Measurements from ENCODE around the gene PTCRA.

Gene PTCRA

DNA sequence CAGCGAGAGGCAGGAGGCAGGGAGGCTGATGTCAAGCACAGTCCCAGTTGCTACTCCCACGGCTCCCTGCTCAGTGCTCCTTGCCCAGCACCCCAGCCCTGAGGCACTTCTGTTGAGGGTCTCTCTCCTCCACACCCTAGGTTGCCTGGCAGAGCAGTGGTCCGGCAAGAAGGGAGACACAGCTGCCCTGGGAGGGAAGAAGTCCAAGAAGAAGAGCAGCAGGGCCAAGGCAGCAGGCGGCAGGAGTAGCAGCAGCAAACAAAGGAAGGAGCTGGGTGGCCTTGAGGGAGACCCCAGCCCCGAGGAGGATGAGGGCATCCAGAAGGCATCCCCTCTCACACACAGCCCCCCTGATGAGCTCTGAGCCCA lies 22.6 kb downstream of the PTCRA start (continued):
- TF ChIP-seq, protein P1, sequence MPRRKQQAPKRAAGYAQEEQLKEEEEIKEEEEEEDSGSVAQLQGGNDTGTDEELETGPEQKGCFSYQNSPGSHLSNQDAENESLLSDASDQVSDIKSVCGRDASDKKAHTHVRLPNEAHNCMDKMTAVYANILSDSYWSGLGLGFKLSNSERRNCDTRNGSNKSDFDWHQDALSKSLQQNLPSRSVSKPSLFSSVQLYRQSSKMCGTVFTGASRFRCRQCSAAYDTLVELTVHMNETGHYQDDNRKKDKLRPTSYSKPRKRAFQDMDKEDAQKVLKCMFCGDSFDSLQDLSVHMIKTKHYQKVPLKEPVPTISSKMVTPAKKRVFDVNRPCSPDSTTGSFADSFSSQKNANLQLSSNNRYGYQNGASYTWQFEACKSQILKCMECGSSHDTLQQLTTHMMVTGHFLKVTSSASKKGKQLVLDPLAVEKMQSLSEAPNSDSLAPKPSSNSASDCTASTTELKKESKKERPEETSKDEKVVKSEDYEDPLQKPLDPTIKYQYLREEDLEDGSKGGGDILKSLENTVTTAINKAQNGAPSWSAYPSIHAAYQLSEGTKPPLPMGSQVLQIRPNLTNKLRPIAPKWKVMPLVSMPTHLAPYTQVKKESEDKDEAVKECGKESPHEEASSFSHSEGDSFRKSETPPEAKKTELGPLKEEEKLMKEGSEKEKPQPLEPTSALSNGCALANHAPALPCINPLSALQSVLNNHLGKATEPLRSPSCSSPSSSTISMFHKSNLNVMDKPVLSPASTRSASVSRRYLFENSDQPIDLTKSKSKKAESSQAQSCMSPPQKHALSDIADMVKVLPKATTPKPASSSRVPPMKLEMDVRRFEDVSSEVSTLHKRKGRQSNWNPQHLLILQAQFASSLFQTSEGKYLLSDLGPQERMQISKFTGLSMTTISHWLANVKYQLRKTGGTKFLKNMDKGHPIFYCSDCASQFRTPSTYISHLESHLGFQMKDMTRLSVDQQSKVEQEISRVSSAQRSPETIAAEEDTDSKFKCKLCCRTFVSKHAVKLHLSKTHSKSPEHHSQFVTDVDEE (CRISPR knock-in tag; IDR thresholded peaks at IDR 0.05) = no peak
- TF ChIP-seq ZFP3 (CRISPR knock-in tag; IDR thresholded peaks at IDR 0.05) (no peak), ISL1 (CRISPR knock-in tag; IDR thresholded peaks at IDR 0.05) (no peak)

DNA sequence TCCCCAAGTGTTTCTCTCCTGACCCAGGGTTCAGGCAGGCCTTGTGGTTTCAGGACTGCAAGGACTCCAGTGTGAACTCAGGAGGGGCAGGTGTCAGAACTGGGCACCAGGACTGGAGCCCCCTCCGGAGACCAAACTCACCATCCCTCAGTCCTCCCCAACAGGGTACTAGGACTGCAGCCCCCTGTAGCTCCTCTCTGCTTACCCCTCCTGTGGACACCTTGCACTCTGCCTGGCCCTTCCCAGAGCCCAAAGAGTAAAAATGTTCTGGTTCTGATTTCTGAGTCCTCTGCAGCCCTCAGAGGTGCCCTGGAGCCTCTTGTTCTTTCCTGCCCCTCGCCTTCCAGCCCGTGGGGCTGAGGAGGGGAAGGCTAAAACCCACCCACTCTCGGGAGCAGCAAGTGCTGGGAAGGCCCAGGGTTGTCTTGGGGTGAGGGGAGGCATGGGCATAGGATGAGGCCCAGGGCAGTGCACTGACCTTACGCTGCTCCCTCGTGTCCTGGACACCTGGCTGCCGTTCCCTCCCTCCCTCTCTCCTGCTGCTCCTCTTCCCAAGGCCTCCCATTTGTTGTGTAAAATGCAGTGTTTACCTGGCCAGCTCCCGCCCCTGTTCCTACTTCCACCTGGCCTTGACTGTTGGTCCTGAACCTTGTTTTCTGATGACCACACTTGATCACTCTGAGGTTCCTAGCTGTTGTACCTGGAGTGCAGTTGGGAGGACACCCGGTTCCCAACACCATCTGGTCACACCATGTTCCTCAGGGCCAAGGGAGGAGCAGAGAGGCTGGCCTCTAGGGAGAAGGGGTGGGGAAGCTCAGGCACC lies 23.3 kb downstream of the PTCRA start:
- TF ChIP-seq ARNTL (CRISPR knock-in tag; IDR thresholded peaks at IDR 0.05; ENCODE audit: borderline replicate concordance, low read depth) (no peak), ZC3H10 (CRISPR knock-in tag; IDR thresholded peaks at IDR 0.05) (no peak), TOX (CRISPR knock-in tag; IDR thresholded peaks at IDR 0.05; ENCODE audit: borderline replicate concordance) (no peak), ISL1 (CRISPR knock-in tag; IDR thresholded peaks at IDR 0.05) (no peak), ZNF565 (CRISPR knock-in tag; conservative IDR thresholded peaks at IDR 0.05; ENCODE audit: low read depth) (no peak), ZFP30 (CRISPR knock-in tag; IDR thresholded peaks at IDR 0.05) (no peak), RARB (CRISPR knock-in tag; IDR thresholded peaks at IDR 0.05) (no peak), SNAI2 (CRISPR knock-in tag; IDR thresholded peaks at IDR 0.05) (no peak)
- TF ChIP-seq, protein P2, sequence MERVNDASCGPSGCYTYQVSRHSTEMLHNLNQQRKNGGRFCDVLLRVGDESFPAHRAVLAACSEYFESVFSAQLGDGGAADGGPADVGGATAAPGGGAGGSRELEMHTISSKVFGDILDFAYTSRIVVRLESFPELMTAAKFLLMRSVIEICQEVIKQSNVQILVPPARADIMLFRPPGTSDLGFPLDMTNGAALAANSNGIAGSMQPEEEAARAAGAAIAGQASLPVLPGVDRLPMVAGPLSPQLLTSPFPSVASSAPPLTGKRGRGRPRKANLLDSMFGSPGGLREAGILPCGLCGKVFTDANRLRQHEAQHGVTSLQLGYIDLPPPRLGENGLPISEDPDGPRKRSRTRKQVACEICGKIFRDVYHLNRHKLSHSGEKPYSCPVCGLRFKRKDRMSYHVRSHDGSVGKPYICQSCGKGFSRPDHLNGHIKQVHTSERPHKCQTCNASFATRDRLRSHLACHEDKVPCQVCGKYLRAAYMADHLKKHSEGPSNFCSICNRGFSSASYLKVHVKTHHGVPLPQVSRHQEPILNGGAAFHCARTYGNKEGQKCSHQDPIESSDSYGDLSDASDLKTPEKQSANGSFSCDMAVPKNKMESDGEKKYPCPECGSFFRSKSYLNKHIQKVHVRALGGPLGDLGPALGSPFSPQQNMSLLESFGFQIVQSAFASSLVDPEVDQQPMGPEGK (CRISPR knock-in tag; IDR thresholded peaks at IDR 0.05; ENCODE audit: borderline replicate concordance) = no peak
- TF ChIP-seq, protein P1 (CRISPR knock-in tag; IDR thresholded peaks at IDR 0.05) = no peak
- no peak; the same call in 2 of the 3 replicates for ATAC-seq

DNA sequence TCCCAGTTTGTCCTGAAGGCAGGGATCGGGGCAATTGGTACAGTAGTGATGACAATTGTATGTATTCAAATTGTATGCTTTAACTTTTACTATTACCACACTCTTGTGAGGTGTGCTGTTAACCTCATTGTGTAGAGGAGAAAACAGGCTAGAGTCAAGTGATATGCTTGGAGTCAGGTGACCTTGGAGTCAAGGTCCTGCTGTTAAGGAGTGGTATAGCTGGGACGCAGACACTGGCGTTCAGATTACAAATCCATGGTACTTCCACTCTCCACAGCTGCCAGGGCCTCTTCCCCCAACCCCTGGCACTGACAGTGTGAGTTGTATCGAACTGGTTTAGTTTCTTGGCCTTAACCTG lies 23.9 kb downstream of the PTCRA start:
- TF ChIP-seq, protein P1 (CRISPR knock-in tag; IDR thresholded peaks at IDR 0.05) = no peak
- TF ChIP-seq PPARA (CRISPR knock-in tag; IDR thresholded peaks at IDR 0.05; ENCODE audit: borderline replicate concordance) = no peak
- TF ChIP-seq, protein P3, sequence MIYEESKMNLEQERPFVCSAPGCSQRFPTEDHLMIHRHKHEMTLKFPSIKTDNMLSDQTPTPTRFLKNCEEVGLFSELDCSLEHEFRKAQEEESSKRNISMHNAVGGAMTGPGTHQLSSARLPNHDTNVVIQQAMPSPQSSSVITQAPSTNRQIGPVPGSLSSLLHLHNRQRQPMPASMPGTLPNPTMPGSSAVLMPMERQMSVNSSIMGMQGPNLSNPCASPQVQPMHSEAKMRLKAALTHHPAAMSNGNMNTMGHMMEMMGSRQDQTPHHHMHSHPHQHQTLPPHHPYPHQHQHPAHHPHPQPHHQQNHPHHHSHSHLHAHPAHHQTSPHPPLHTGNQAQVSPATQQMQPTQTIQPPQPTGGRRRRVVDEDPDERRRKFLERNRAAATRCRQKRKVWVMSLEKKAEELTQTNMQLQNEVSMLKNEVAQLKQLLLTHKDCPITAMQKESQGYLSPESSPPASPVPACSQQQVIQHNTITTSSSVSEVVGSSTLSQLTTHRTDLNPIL (CRISPR knock-in tag; IDR thresholded peaks at IDR 0.05; ENCODE audit: low read depth) = no peak
- TF ChIP-seq ESRRG (CRISPR knock-in tag; IDR thresholded peaks at IDR 0.05) = no peak
- TF ChIP-seq TCF4 (CRISPR knock-in tag; IDR thresholded peaks at IDR 0.05; ENCODE audit: borderline replicate concordance) = no peak
- no peak for TF ChIP-seq TOX (CRISPR knock-in tag; IDR thresholded peaks at IDR 0.05; ENCODE audit: borderline replicate concordance)
- TF ChIP-seq, protein P4, sequence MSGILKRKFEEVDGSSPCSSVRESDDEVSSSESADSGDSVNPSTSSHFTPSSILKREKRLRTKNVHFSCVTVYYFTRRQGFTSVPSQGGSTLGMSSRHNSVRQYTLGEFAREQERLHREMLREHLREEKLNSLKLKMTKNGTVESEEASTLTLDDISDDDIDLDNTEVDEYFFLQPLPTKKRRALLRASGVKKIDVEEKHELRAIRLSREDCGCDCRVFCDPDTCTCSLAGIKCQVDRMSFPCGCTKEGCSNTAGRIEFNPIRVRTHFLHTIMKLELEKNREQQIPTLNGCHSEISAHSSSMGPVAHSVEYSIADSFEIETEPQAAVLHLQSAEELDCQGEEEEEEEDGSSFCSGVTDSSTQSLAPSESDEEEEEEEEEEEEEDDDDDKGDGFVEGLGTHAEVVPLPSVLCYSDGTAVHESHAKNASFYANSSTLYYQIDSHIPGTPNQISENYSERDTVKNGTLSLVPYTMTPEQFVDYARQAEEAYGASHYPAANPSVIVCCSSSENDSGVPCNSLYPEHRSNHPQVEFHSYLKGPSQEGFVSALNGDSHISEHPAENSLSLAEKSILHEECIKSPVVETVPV (CRISPR knock-in tag; IDR thresholded peaks at IDR 0.05) = no peak
- TF ChIP-seq ZNF8 (CRISPR knock-in tag; IDR thresholded peaks at IDR 0.05) = no peak
- TF ChIP-seq BACH2 (CRISPR knock-in tag; IDR thresholded peaks at IDR 0.05; ENCODE audit: borderline replicate concordance) = no peak
- no peak for TF ChIP-seq RARB (CRISPR knock-in tag; IDR thresholded peaks at IDR 0.05)
- TF ChIP-seq, protein P2 (CRISPR knock-in tag; IDR thresholded peaks at IDR 0.05; ENCODE audit: borderline replicate concordance) = no peak
- no peak for TF ChIP-seq ARNTL (CRISPR knock-in tag; IDR thresholded peaks at IDR 0.05; ENCODE audit: borderline replicate concordance, low read depth)
- TF ChIP-seq ISL1 (CRISPR knock-in tag; IDR thresholded peaks at IDR 0.05) = no peak
- no peak for TF ChIP-seq ZFP3 (CRISPR knock-in tag; IDR thresholded peaks at IDR 0.05)
- no peak for TF ChIP-seq CSDC2 (CRISPR knock-in tag; IDR thresholded peaks at IDR 0.05)
- TF ChIP-seq OSR1 (CRISPR knock-in tag; IDR thresholded peaks at IDR 0.05) = no peak
- TF ChIP-seq ZFP30 (CRISPR knock-in tag; IDR thresholded peaks at IDR 0.05) = no peak
- no peak for TF ChIP-seq ZNF70 (CRISPR knock-in tag; IDR thresholded peaks at IDR 0.05)
- no peak for ATAC-seq
